Measurements from ENCODE around the gene PJA1. TPM values are rescaled to one million over a fixed set of nuclear protein-coding genes. Genes with fewer than 3 reads are reported as not detected.

PJA1 gene
- total RNA-seq, 1 donor from 2014 or later, result 26.9 TPM

GRCh38 chrX:69142788-69143469 lies 22.3 kb downstream of the PJA1 start:
- intact Hi-C loops (cut with DNase I), result no loop called here
- Histone ChIP-seq H3K4me1 (no peaks in the 10 kb centered on the region), H3K27ac (no peak overlapping the region), H3K36me3 (no peaks in the 10 kb centered on the region), H3K9me3 (no peaks in the 10 kb centered on the region), H3K27me3 (no peaks in the 10 kb centered on the region), H3K4me3 (no peak overlapping the region)
- no peak for DNase-seq (ENCODE audit: low spot score in 2 of 2)
- TF ChIP-seq CTCF (IDR thresholded peaks at IDR 0.05), result no peak

- no peak for DNase-seq (ENCODE audit: low spot score in 2 of 2)
- H3K27me3 ChIP-seq, result no peaks in the 10 kb centered on the region
- no peak for TF ChIP-seq CTCF (IDR thresholded peaks at IDR 0.05)
Measured at GRCh38 chrX:69140837-69141236, 24.4 kb downstream of the PJA1 start.

GRCh38 chrX:69139516-69139915 lies 25.7 kb downstream of the PJA1 start:
- no peak overlapping the region for H3K27ac ChIP-seq

More at GRCh38 chrX:69140837-69141236, 24.4 kb downstream of the PJA1 start:
- no peak overlapping the region for H3K4me3 ChIP-seq
- H3K36me3 ChIP-seq, result no peaks in the 10 kb centered on the region
- no peaks in the 10 kb centered on the region for H3K4me1 ChIP-seq
- no peaks in the 10 kb centered on the region for H3K9me3 ChIP-seq
- H3K27ac ChIP-seq, result no peak overlapping the region
- intact Hi-C loops (cut with DNase I), result no loop called here

GRCh38 chrX:69138512-69138911 lies 26.7 kb downstream of the PJA1 start:
- intact Hi-C loops (cut with DNase I), result no loop called here
- DNase-seq (ENCODE audit: low spot score in 2 of 2), result no peak
- no peak for TF ChIP-seq CTCF (IDR thresholded peaks at IDR 0.05)
- Histone ChIP-seq H3K9me3 (no peaks in the 10 kb centered on the region), H3K4me3 (no peak overlapping the region), H3K27ac (no peak overlapping the region), H3K27me3 (no peaks in the 10 kb centered on the region), H3K36me3 (no peaks in the 10 kb centered on the region), H3K4me1 (no peaks in the 10 kb centered on the region)

More at GRCh38 chrX:69139516-69139915, 25.7 kb downstream of the PJA1 start:
- no peaks in the 10 kb centered on the region for H3K27me3 ChIP-seq
- H3K9me3 ChIP-seq, result no peaks in the 10 kb centered on the region
- no peak overlapping the region for H3K4me3 ChIP-seq
- intact Hi-C loops (cut with DNase I), result no loop called here
- no peak for TF ChIP-seq CTCF (IDR thresholded peaks at IDR 0.05)
- no peak for DNase-seq (ENCODE audit: low spot score in 2 of 2)
- no peaks in the 10 kb centered on the region for H3K4me1 ChIP-seq
- H3K36me3 ChIP-seq, result no peaks in the 10 kb centered on the region

- Histone ChIP-seq H3K27me3 (no peaks in the 10 kb centered on the region), H3K27ac (no peak overlapping the region), H3K4me3 (no peak overlapping the region), H3K4me1 (no peaks in the 10 kb centered on the region), H3K9me3 (no peaks in the 10 kb centered on the region), H3K36me3 (no peaks in the 10 kb centered on the region)
- TF ChIP-seq CTCF (IDR thresholded peaks at IDR 0.05), result no peak
- no peak for DNase-seq (ENCODE audit: low spot score in 2 of 2)
- intact Hi-C loops (cut with DNase I), result no loop called here
Measured at GRCh38 chrX:69138118-69138390, 27.2 kb downstream of the PJA1 start.

All from ascending aorta (tissue), 2 donors.